ENCODE data around the gene HDAC3.

Gene HDAC3

DNA sequence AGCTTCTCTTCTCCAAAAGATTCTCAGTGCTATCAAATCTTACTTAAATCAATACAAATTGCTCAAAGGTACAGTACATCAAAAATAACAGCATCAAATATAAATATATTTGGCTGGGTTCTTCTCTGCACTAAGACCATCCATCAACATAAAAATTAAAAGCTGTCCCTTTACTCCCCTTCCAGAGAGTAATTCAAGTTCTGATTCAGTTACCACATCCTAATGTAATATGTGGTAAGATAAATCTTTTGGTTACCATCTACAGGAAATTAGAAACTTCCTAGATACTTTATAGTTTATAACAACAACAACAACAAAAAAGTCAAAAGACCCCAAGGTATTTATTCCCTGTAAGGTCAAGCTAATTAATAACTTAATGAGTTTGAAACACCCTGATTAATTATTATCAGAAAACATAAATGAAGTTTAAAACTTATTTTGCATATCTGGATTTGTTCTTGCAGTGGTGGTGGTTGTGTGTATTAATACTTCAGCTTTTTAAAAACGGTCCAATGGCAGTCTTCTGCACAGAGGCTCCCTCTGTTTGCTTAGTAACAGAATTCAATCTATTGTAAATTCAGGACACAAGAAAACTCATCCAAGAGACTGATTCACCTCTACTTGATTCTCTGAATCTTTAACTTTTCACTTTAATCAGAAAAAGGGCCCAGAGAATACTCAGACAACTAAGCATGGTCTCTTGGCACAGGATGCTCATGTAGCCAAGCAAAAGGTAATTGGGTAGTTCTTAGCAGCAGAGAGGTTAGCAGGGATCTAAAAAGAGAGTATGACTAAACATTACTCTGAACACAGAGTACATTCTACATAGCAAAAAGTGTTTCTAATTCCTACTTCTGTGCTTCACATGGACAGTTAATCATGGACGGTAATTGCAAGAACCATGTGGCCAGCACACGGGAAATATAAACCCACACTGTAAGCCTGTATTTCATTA, 38.0 kb downstream of the HDAC3 start:
- no peak for DNase-seq

DNA sequence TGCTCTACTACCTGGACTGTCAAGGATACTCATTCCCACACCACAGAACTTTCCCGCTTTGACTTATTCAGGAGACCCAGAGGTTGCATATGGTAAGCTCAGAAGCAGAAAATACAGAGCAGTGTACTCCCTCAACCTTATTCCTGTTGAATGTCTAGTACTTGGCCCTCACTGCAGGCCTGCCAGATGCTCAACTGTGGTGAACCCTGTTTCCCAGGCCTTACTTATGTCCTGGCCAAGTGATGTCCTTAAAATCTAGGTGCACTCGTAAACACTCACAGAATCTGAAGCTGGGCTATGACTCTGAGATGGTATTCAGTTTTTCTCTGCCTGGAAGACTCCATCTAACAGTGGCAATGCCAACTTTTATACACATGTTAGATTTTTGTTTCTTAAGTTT, 38.8 kb downstream of the HDAC3 start:
- DNase-seq, result no peak

DNA sequence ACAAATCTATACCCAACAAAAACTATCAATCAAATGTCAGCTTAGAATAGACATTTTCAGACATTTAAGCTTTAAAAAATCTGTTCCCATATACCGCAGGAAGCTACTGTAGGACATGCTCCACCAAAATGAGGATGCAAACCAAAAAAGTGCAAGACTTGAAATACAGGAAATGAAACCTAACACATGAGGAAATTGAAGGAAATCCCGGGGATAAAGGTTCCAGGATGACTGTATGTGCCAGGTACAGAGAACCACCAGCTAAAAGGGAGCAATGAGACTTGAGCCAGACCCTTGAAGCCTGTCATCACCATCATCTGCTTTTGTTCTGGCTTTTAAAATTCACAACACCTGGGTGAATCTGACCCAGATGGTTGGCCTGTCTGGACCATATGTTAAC, 39.3 kb downstream of the HDAC3 start:
- no peak for DNase-seq

DNA sequence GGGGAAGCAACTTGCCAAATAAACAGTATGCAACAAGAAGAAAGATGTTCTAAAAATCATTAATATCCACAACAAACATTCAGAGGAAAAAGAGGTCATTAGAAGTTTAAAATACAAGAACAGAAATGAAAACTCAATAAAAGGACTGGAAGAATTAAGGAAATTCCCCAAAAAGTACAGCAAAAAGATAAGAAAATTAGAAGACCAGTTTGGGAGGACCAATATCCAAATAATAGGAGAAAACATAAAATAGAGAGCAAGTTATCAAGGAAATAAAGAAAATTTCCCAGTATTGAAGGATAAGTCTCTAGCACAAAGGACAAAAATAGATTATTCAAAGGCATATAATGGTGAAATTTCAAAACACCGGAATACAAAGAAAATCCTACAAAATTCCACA, 39.8 kb downstream of the HDAC3 start:
- no peak for DNase-seq

DNA sequence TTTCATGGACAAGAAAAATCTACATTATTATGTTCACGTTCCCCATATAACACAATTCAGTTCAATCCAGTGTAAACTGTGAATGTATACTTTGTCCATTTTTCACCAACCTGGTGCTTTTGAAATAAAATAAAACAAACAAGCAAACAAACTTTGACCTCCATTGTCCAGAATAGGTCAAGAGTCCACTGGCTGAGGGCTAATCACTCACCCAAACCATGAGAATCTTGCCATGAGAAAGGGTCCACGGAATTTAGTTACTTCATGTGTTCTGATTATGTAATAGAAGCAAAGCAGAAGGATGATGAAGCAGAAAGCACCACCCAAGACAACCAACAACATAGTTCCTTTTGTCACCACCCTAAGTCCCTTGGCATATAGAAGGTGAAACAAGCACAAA, 46.5 kb downstream of the HDAC3 start:
- DNase-seq, result no peak

DNA sequence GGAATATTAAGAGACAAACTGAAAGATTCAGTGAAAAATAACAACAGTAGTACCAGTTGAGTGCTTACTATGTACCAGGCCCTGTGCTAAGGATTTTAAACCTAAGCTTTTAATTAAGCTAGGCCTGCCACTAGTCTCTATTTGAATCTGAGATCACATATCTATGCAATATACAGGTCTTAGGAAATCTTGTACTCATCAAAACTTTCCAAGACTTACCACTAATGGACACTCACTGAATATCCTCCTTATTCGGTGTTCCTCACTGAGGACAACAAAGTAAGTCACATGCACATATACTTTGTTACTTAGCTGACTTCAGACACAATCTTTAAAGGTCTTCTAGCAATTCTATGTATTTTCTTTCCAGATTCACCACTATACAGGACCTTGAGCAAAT, 50.4 kb downstream of the HDAC3 start:
- DNase-seq, result no peak

DNA sequence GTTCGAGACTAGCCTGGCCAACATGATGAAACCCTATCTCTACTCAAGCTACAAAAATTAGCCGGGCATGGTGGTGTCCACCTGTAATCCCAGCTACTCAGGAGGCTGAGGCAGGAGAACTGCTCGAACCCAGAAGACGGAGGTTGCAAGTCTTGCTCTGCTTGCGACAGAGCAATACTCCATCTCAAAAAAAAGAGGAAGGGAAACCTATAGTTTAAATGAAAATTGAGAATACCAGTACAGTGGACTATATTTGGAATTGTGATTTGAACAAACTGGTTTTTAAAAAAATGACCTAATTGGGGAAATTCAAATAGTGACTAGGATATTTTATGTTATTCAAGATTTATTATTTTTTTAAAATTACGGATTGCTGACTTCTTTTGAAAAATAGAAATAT, 51.1 kb downstream of the HDAC3 start:
- no peak for DNase-seq

DNA sequence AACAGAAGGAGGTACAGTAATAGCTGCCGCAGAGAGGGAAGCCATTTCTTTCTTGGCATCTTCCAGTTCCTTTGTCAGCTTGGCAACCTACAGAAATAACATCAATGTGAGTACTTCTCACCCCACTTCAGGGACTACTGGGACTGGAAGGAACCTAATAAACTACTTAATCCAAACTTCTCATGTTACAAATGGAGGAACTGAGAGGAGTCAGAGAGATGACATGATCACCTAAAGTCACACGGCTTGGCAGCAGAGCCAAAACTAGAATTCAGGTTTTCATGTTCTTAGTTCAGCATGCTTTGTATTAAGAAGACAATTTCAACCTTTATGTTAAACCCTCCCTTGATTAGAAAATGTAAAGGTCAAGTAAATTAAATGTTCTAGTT, 62.5 kb downstream of the HDAC3 start:
- no peak for DNase-seq

DNA sequence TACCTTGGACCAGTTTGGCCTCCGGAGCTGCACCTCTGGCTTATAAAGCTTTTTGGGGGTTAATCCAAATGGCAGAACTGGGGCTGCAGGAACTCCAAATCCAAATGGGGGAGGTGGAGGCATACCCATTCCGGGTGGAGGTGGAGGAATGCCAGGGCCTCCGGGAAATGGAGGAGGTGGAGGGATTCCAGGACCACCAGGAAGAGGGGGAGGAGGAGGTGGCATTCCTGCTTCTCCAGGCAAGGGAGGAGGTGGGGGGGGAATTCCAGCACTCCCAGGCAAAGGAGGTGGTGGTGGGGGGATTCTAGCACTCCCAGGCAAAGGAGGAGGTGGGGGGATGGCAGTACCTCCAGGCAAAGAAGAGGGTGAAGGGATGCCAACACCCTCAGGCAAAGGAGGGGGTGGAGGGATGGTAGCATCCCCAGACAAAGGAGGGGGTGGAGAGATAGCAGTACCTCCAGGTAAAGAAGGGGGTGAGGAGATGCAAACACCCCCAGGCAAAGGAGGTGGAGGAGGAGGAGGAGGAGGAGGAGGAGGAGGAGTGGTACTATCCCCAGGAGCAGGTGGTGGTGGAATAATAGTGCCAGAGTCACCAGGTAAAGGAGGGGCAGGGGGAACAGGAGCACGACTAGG, 63.0 kb downstream of the HDAC3 start:
- DNase-seq, result no peak

Data from right forelimb (tissue), 1 donor.